ENCODE data around the gene DGUOK. TPM values are rescaled to one million over a fixed set of nuclear protein-coding genes. Genes with fewer than 3 reads are reported as not detected.
"Not testable (repeated sequence)": the region's sequence is repeated elsewhere in the genome, so short reads cannot be mapped to it uniquely, and the experiment has no call there.

DGUOK gene
- total RNA-seq, 1 experiment from 2014 or later, result 70.7 TPM

DNA sequence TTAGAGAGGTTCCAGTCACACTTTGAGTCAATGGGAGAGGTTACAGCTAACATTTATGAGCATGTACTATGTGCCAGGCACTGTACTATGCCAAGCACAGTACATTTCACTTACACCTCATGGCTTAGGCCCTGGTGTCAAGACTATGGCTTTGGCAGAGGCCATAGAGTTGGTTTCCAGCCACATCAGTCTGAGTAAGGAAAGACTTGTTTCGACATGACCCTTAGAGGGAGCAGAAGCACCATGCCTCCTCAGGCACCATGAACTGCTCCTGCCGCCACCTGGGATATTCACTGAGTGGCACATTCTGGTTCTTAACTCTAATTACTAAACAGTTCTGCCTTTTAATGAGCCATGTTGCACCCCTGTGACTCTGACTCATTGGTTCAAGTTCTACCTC, 12.7 kb downstream of the DGUOK start:
- intact Hi-C loops (cut with micrococcal nuclease; ENCODE audit: unreplicated experiment), result loop anchor here (10.0 kb wide), 1 partner anchor 205 kb away; the partner anchor contains the start of gene BOLA3
- H3K27me3 ChIP-seq (replicated peaks; ENCODE audit: control insufficient read depth, insufficient read depth, low read length), result no peaks in the 10 kb centered on the region
- Mint-ChIP-seq H3K27ac (ENCODE audit: unreplicated experiment) (no peak overlapping the region), H3K27me3 (ENCODE audit: insufficient read depth, unreplicated experiment) (no peaks in the 10 kb centered on the region), H3K36me3 (ENCODE audit: insufficient read depth, unreplicated experiment) (peaks cover 32% of the 10 kb centered on the region), H3K4me3 (ENCODE audit: unreplicated experiment) (no peak overlapping the region), H3K9me3 (ENCODE audit: unreplicated experiment) (no peaks in the 10 kb centered on the region), H3K4me1 (ENCODE audit: low read depth, unreplicated experiment) (no peaks in the 10 kb centered on the region)
- BruUV-seq (replicated peaks), result no TSS peak
- H3K4me3 ChIP-seq (ENCODE audit: low read depth, low read length), result no peak overlapping the region
- no peaks in the 10 kb centered on the region; the same call in 1 of the 2 replicates for H3K4me1 ChIP-seq
- peaks cover 5% of the 10 kb centered on the region; the same call in 1 of the 2 replicates for H3K36me3 ChIP-seq (ENCODE audit: control insufficient read depth, insufficient read depth, low read length)
- no peaks in the 10 kb centered on the region for H3K9me3 ChIP-seq
- TF ChIP-seq, protein P1, sequence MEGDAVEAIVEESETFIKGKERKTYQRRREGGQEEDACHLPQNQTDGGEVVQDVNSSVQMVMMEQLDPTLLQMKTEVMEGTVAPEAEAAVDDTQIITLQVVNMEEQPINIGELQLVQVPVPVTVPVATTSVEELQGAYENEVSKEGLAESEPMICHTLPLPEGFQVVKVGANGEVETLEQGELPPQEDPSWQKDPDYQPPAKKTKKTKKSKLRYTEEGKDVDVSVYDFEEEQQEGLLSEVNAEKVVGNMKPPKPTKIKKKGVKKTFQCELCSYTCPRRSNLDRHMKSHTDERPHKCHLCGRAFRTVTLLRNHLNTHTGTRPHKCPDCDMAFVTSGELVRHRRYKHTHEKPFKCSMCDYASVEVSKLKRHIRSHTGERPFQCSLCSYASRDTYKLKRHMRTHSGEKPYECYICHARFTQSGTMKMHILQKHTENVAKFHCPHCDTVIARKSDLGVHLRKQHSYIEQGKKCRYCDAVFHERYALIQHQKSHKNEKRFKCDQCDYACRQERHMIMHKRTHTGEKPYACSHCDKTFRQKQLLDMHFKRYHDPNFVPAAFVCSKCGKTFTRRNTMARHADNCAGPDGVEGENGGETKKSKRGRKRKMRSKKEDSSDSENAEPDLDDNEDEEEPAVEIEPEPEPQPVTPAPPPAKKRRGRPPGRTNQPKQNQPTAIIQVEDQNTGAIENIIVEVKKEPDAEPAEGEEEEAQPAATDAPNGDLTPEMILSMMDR (IDR thresholded peaks at IDR 0.05; ENCODE audit: insufficient read depth in 1 of 2, low read depth in 1 of 2, low read length in 1 of 2, severe bottlenecking in 1 of 2, unreplicated experiment in 1 of 2), result no peak
- DNase-seq, result no peak
- CTCF ChIA-PET, result no interaction called here
- POLR2A ChIA-PET, result no interaction called here

GRCh38 chr2:73940066-73940465, 13.4 kb downstream of the DGUOK start:
- POLR2A ChIA-PET; CTCF ChIA-PET; BruUV-seq (replicated peaks): not testable (repeated sequence)

DNA sequence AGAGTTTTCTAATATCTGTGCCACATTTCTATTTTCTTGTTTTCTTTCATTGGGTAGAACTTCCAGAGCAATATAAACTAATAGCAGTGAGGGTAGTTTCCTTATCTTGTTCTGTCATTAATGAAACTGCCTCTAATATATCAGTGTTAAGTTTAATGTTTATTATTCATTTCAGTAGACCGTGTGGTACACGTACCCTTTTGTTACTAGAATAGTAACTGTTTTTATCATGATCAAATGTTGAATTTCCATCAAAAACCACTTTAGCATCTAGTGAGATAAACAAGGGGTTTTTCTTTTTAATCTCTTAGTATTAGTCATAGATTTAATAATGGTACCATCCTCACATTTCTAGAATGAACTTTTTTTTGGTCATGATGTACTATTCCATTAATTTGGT, 16.0 kb downstream of the DGUOK start:
- CTCF ChIA-PET, result no interaction called here
- peaks cover 51% of the 10 kb centered on the region for H3K36me3 Mint-ChIP-seq (ENCODE audit: insufficient read depth, unreplicated experiment)
- no peaks in the 10 kb centered on the region; the same call in 1 of the 2 replicates for H3K4me1 ChIP-seq

More at GRCh38 chr2:73940066-73940465, 13.4 kb downstream of the DGUOK start:
- intact Hi-C loops (cut with micrococcal nuclease; ENCODE audit: unreplicated experiment); H3K9me3 Mint-ChIP-seq (ENCODE audit: unreplicated experiment); H3K9me3 ChIP-seq; H3K27ac Mint-ChIP-seq (ENCODE audit: unreplicated experiment); H3K4me3 Mint-ChIP-seq (ENCODE audit: unreplicated experiment); DNase-seq; H3K4me1 ChIP-seq; H3K4me1 Mint-ChIP-seq (ENCODE audit: low read depth, unreplicated experiment); H3K36me3 ChIP-seq (ENCODE audit: control insufficient read depth, insufficient read depth, low read length); H3K27me3 ChIP-seq (replicated peaks; ENCODE audit: control insufficient read depth, insufficient read depth, low read length); H3K4me3 ChIP-seq (ENCODE audit: low read depth, low read length); H3K27me3 Mint-ChIP-seq (ENCODE audit: insufficient read depth, unreplicated experiment): not testable (repeated sequence)
- peaks cover 36% of the 10 kb centered on the region for H3K36me3 Mint-ChIP-seq (ENCODE audit: insufficient read depth, unreplicated experiment)

More for the DNA sequence above, 16.0 kb downstream of the DGUOK start:
- Mint-ChIP-seq H3K4me1 (ENCODE audit: low read depth, unreplicated experiment) (no peaks in the 10 kb centered on the region), H3K9me3 (ENCODE audit: unreplicated experiment) (no peaks in the 10 kb centered on the region), H3K27ac (ENCODE audit: unreplicated experiment) (no peak overlapping the region), H3K4me3 (ENCODE audit: unreplicated experiment) (no peak overlapping the region), H3K27me3 (ENCODE audit: insufficient read depth, unreplicated experiment) (no peaks in the 10 kb centered on the region)
- POLR2A ChIA-PET, result no interaction called here
- no peak for DNase-seq
- intact Hi-C loops (cut with micrococcal nuclease; ENCODE audit: unreplicated experiment), result no loop called here
- no peaks in the 10 kb centered on the region for H3K9me3 ChIP-seq
- no peak overlapping the region for H3K4me3 ChIP-seq (ENCODE audit: low read depth, low read length)
- no peaks in the 10 kb centered on the region for H3K27me3 ChIP-seq (replicated peaks; ENCODE audit: control insufficient read depth, insufficient read depth, low read length)
- TF ChIP-seq, protein P1 (IDR thresholded peaks at IDR 0.05; ENCODE audit: insufficient read depth in 1 of 2, low read depth in 1 of 2, low read length in 1 of 2, severe bottlenecking in 1 of 2, unreplicated experiment in 1 of 2), result no peak
- no TSS peak for BruUV-seq (replicated peaks)
- no peaks in the 10 kb centered on the region; the same call in 1 of the 2 replicates for H3K36me3 ChIP-seq (ENCODE audit: control insufficient read depth, insufficient read depth, low read length)
